H7 (cell line): ENCODE measurements around the gene ZMAT3. TPM values are rescaled to one million over a fixed set of nuclear protein-coding genes. Genes with fewer than 3 reads are reported as not detected.

Source experiments
- DNase-seq: peaks from one replicate; pipeline ENCODE4 v3.0.0; 2012
- H3K27me3 ChIP-seq: 2 replicates; pipeline ENCODE4 v1.6.0; 2011; ENCODE audit warnings: mild to moderate bottlenecking, low read length; ENCODE audit not compliant: control insufficient read depth, insufficient read depth
- H3K36me3 ChIP-seq: replicated peaks from 2 replicates; pipeline ENCODE4 v1.5.1; 2011; ENCODE audit warnings: low read length; ENCODE audit not compliant: control insufficient read depth, insufficient read depth
- H3K4me3 ChIP-seq: 2 replicates; pipeline ENCODE4 v1.5.1; 2011; ENCODE audit warnings: low read depth, mild to moderate bottlenecking, control low read depth, low read length, moderate library complexity; ENCODE audit not compliant: insufficient read depth
- total RNA-seq: library from RNA; depleted of rRNA; stranded (reverse); fragments of >200 nt; shearing (Covaris generic); gene quantifications from 2 replicates; pipeline ENCODE4 v1.2.3, GENCODE V29; 2014; rRNA removed

The ZMAT3 gene
- total RNA-seq, 1 experiment from 2014 or later = 0.48 TPM

- Histone ChIP-seq H3K27me3 (no peaks in the 10 kb centered on the region), H3K4me3 (no peak overlapping the region), H3K36me3 (no peaks in the 10 kb centered on the region)
- DNase-seq = no peak
Observed at GRCh38 chr3:178969004-178969700, 102.5 kb downstream of the ZMAT3 start.

Other genes starting within 250 kb of the ZMAT3 start
- 10.7 and 13.3 TPM in 2 replicates for gene PIK3CA, start 76.5 kb upstream of the ZMAT3 start, total RNA-seq
- 0.21 and 0.48 TPM in 2 replicates for gene KCNMB3, start 179.3 kb upstream of the ZMAT3 start, total RNA-seq